Urothelium cell line (cell line): ENCODE results near the gene TXNDC16.

ENCODE experiments used
- DNase-seq: peaks from one replicate; pipeline ENCODE4 v3.0.0; 2011; ENCODE audit warnings: low spot score, mixed read lengths
- FAIRE-seq: peaks from 2 replicates; lab custom pipeline; 2011; peaks lifted over from hg19 to GRCh38; lab: Jason Lieb, UNC

The TXNDC16 gene

GRCh38 chr14:52395728-52396127 is 156.6 kb downstream of the TXNDC16 start:
- no peak for DNase-seq
- FAIRE-seq: no peak

- FAIRE-seq: no peak
- peak; percentile 59 for DNase-seq
These were observed 160.3 kb downstream of the TXNDC16 start for GRCh38 chr14:52391881-52392615.
